ENCODE measurements around the gene G6PD. TPM values are rescaled to one million over a fixed set of nuclear protein-coding genes. Genes with fewer than 3 reads are reported as not detected.
A peak's percentile ranks its signal among the peaks of the same experiment; 100 is the strongest.

The G6PD gene
- total and polyA plus RNA-seq, 2 donors, result 13.9 to 21.0 TPM

- Histone ChIP-seq H3K4me1 (ENCODE audit: control insufficient read depth in 2 of 2, insufficient read depth in 2 of 2, low read length in 2 of 2) (peaks cover 8 to 28% of the 10 kb centered on the region in 2 donors), H3K27ac (ENCODE audit: low read depth in 1 of 2, low read length in 1 of 2) (no peak overlapping the region)
- over 99% methylated on average over 28 of the region's 28 CpGs for WGBS
Observed at GRCh38 chrX:154487518-154488290, 58.9 kb downstream of the G6PD start.

DNA sequence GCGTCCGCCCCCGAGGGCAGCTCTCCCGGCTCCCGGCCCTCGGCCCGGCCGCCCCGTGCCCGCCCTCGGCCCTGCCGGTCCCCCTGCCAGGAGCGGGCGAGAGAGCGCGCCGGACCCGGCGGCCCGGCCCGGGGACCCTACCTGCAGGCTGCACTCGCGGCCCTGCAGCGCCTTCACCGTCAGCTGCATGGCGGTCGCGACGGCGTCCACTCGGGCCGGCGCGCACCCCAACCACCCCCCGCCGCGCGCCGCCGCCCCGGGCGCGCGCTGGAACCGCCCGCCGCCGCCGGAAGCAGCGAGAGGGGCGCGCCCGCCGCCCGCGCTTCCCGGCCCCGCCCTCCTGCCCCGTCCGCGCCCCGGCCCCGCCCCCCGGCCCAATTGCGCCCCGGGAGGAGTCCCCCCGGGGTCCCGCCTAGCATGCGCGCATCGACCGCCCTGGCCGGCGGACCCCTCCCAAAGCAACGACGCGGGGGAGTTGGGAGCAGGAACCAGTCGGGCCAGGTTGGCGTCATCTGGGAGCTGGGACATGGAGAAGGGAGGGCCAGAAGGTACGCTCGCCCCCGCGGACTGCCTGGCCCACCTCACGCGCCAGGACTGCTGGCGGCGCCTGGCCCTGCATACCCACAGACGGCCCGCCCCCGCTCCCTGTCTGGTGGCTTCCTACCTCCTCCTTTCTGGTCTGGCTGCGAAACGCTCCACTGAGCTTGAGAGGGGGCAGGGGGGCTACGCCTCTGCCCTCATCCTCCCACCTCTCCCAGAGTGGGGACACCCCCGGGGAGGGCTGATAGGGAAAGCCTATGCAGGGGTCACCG, 60.0 kb downstream of the G6PD start, which contains the start of gene UBL4A:
UBL4A (minus strand) TSS at position 220 of the 812 bp plus-strand sequence; CDS start at position 189, 31 bp downstream.
- Histone ChIP-seq H3K27me3 (ENCODE audit: control insufficient read depth in 2 of 2, insufficient read depth in 1 of 2, low read length in 1 of 2) (no peaks in the 10 kb centered on the region), H3K9me3 (ENCODE audit: control insufficient read depth in 2 of 2, insufficient read depth in 1 of 2, low read length in 1 of 2) (peaks cover 0 to 18% of the 10 kb centered on the region in 2 donors), H3K27ac (ENCODE audit: low read depth in 1 of 2, low read length in 1 of 2) (peak within 1 kb of the TSS; percentile 37 to 74), H3K36me3 (ENCODE audit: control insufficient read depth in 2 of 2, insufficient read depth in 2 of 2, low read length in 1 of 2) (peaks cover 18 to 22% of the 10 kb centered on the region in 2 donors), H3K4me3 (ENCODE audit: low read length in 2 of 2) (peak within 1 kb of the TSS; percentile 56 to 70), H3K4me1 (ENCODE audit: control insufficient read depth in 2 of 2, insufficient read depth in 2 of 2, low read length in 2 of 2) (peaks cover 8 to 32% of the 10 kb centered on the region in 2 donors)
- WGBS, result 1% methylated on average over 65 of the region's 95 CpGs
- peak in 4 of 9 donors; percentile 21 to 56 (median 36) for DNase-seq (ENCODE audit: low read depth in 6 of 9, low spot score in 9 of 9)

More at GRCh38 chrX:154487518-154488290, 58.9 kb downstream of the G6PD start:
- Histone ChIP-seq H3K4me3 (ENCODE audit: low read length in 2 of 2) (no peak overlapping the region), H3K27me3 (ENCODE audit: control insufficient read depth in 2 of 2, insufficient read depth in 1 of 2, low read length in 1 of 2) (no peaks in the 10 kb centered on the region), H3K36me3 (ENCODE audit: control insufficient read depth in 2 of 2, insufficient read depth in 2 of 2, low read length in 1 of 2) (peaks cover 18 to 22% of the 10 kb centered on the region in 2 donors), H3K9me3 (ENCODE audit: control insufficient read depth in 2 of 2, insufficient read depth in 1 of 2, low read length in 1 of 2) (peaks cover 0 to 18% of the 10 kb centered on the region in 2 donors)
- DNase-seq (ENCODE audit: low read depth in 6 of 9, low spot score in 9 of 9), result no peak

- H3K27me3 ChIP-seq (ENCODE audit: control insufficient read depth in 2 of 2, insufficient read depth in 1 of 2, low read length in 1 of 2), result no peaks in the 10 kb centered on the region
- peak overlapping the region; percentile 56 to 70 for H3K4me3 ChIP-seq (ENCODE audit: low read length in 2 of 2)
- H3K36me3 ChIP-seq (ENCODE audit: control insufficient read depth in 2 of 2, insufficient read depth in 2 of 2, low read length in 1 of 2), result peaks cover 18 to 22% of the 10 kb centered on the region in 2 donors
- peaks cover 0 to 18% of the 10 kb centered on the region in 2 donors for H3K9me3 ChIP-seq (ENCODE audit: control insufficient read depth in 2 of 2, insufficient read depth in 1 of 2, low read length in 1 of 2)
- peak overlapping the region in 1 of 2 donors; percentile 74 for H3K27ac ChIP-seq (ENCODE audit: low read depth in 1 of 2, low read length in 1 of 2)
- DNase-seq (ENCODE audit: low read depth in 6 of 9, low spot score in 9 of 9), result peak in 2 of 9 donors; percentile 19 to 34
- peaks cover 8 to 29% of the 10 kb centered on the region in 2 donors for H3K4me1 ChIP-seq (ENCODE audit: control insufficient read depth in 2 of 2, insufficient read depth in 2 of 2, low read length in 2 of 2)
- under 1% methylated on average over 32 of the region's 35 CpGs for WGBS
Observed at GRCh38 chrX:154486052-154486395, 60.6 kb downstream of the G6PD start.

DNA sequence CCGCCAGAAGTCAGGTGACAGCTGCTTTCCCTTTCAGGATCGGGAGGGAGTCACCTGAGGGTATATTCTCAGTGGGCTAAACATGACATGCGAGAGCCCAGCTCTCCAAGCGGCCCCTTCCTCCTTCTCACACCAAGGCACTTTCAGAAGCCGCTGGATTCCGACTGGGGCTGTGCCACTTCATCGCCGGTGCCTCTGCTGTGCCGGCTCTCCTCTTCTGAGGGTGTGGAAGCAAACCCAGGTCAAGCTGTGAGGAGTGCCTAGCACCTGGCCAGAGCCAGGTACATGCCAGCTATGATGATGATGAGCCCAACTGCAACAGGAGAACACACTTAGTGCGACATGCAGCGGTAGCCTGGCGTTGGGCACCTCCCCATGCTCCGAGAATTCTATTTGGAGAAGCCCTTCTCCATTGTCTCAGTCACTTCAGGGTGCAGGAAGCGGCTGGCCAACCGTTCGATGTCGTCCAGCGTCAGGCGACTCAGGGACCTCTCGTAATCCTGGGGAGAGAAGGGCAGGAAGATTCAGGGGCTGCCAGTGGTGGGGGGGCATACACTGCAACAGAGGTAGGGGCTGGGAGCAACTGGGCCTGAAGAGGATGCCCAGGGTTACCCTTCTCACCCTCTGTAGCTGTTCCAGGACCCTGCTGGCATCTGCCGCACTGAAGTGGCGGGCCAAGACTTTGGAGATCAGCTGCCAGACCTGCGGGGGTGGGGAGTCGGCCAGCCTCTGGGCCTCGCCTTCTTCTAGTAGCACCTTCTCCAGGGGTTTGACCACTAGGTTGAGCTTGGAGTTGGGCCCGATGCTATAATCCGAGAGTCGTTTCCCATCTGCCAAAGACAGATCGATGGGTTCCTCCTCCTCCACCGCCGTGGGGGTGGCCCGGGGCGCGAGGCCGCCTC, 61.2 kb downstream of the G6PD start:
- H3K4me3 ChIP-seq (ENCODE audit: low read length in 2 of 2), result peak overlapping the region; percentile 34 to 70
- H3K9me3 ChIP-seq (ENCODE audit: control insufficient read depth in 2 of 2, insufficient read depth in 1 of 2, low read length in 1 of 2), result peaks cover 0 to 18% of the 10 kb centered on the region in 2 donors
- WGBS, result 64% methylated on average over 35 of the region's 35 CpGs
- H3K4me1 ChIP-seq (ENCODE audit: control insufficient read depth in 2 of 2, insufficient read depth in 2 of 2, low read length in 2 of 2), result peaks cover 8 to 26% of the 10 kb centered on the region in 2 donors
- H3K27ac ChIP-seq (ENCODE audit: low read depth in 1 of 2, low read length in 1 of 2), result no peak overlapping the region
- H3K27me3 ChIP-seq (ENCODE audit: control insufficient read depth in 2 of 2, insufficient read depth in 1 of 2, low read length in 1 of 2), result no peaks in the 10 kb centered on the region
- no peak for DNase-seq (ENCODE audit: low read depth in 6 of 9, low spot score in 9 of 9)
- H3K36me3 ChIP-seq (ENCODE audit: control insufficient read depth in 2 of 2, insufficient read depth in 2 of 2, low read length in 1 of 2), result peaks cover 18 to 22% of the 10 kb centered on the region in 2 donors

- Histone ChIP-seq H3K36me3 (ENCODE audit: control insufficient read depth in 2 of 2, insufficient read depth in 2 of 2, low read length in 1 of 2) (peaks cover 18 to 22% of the 10 kb centered on the region in 2 donors), H3K4me1 (ENCODE audit: control insufficient read depth in 2 of 2, insufficient read depth in 2 of 2, low read length in 2 of 2) (peaks cover 8 to 26% of the 10 kb centered on the region in 2 donors), H3K27me3 (ENCODE audit: control insufficient read depth in 2 of 2, insufficient read depth in 1 of 2, low read length in 1 of 2) (no peaks in the 10 kb centered on the region), H3K9me3 (ENCODE audit: control insufficient read depth in 2 of 2, insufficient read depth in 1 of 2, low read length in 1 of 2) (peaks cover 0 to 20% of the 10 kb centered on the region in 2 donors), H3K27ac (ENCODE audit: low read depth in 1 of 2, low read length in 1 of 2) (no peak overlapping the region), H3K4me3 (ENCODE audit: low read length in 2 of 2) (no peak overlapping the region)
- WGBS, result 97% methylated on average over 16 of the region's 16 CpGs
- DNase-seq (ENCODE audit: low read depth in 6 of 9, low spot score in 9 of 9), result no peak
Observed at GRCh38 chrX:154484255-154485149, 62.1 kb downstream of the G6PD start.

DNA sequence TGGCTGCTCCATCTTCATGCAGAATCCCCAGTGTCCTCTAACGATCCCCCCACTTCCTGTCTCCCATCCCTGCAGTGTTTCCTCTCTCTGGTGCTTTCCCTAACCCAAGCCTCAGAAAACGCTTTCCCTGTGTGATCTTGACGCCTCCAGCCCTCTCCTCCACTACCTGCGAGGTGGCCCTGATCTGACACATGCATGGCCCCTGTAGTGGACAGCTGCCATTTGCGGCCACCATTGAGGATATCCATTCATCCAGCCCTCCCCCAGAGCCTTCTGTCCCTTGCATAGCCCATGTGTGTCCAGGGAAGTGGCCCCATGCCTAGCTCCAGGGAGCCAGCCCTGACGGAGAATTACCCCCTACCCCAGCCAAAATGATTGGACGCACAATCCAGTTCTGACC, 63.3 kb downstream of the G6PD start:
- Histone ChIP-seq H3K27me3 (ENCODE audit: control insufficient read depth in 2 of 2, insufficient read depth in 1 of 2, low read length in 1 of 2) (no peaks in the 10 kb centered on the region), H3K4me1 (ENCODE audit: control insufficient read depth in 2 of 2, insufficient read depth in 2 of 2, low read length in 2 of 2) (peaks cover 6 to 29% of the 10 kb centered on the region in 2 donors), H3K36me3 (ENCODE audit: control insufficient read depth in 2 of 2, insufficient read depth in 2 of 2, low read length in 1 of 2) (peaks cover 18% of the 10 kb centered on the region in 2 donors), H3K27ac (ENCODE audit: low read depth in 1 of 2, low read length in 1 of 2) (no peak overlapping the region), H3K4me3 (ENCODE audit: low read length in 2 of 2) (no peak overlapping the region), H3K9me3 (ENCODE audit: control insufficient read depth in 2 of 2, insufficient read depth in 1 of 2, low read length in 1 of 2) (peaks cover 0 to 19% of the 10 kb centered on the region in 2 donors)
- WGBS, result 85% methylated on average over 7 of the region's 7 CpGs
- DNase-seq (ENCODE audit: low read depth in 6 of 9, low spot score in 9 of 9), result no peak

GRCh38 chrX:154482786-154483185, 63.9 kb downstream of the G6PD start:
- WGBS, result 93% methylated on average over 7 of the region's 7 CpGs
- peaks cover 14 to 18% of the 10 kb centered on the region in 2 donors for H3K36me3 ChIP-seq (ENCODE audit: control insufficient read depth in 2 of 2, insufficient read depth in 2 of 2, low read length in 1 of 2)
- no peak for DNase-seq (ENCODE audit: low read depth in 6 of 9, low spot score in 9 of 9)
- H3K27ac ChIP-seq (ENCODE audit: low read depth in 1 of 2, low read length in 1 of 2), result no peak overlapping the region
- H3K4me1 ChIP-seq (ENCODE audit: control insufficient read depth in 2 of 2, insufficient read depth in 2 of 2, low read length in 2 of 2), result peaks cover 8 to 34% of the 10 kb centered on the region in 2 donors
- no peak overlapping the region for H3K4me3 ChIP-seq (ENCODE audit: low read length in 2 of 2)
- peaks cover 0 to 16% of the 10 kb centered on the region in 2 donors for H3K9me3 ChIP-seq (ENCODE audit: control insufficient read depth in 2 of 2, insufficient read depth in 1 of 2, low read length in 1 of 2)
- no peaks in the 10 kb centered on the region for H3K27me3 ChIP-seq (ENCODE audit: control insufficient read depth in 2 of 2, insufficient read depth in 1 of 2, low read length in 1 of 2)
